PC-3 (cell line): ENCODE results near the gene GPR15. TPM values are rescaled to one million over a fixed set of nuclear protein-coding genes. Genes with fewer than 3 reads are reported as not detected.

Experiments used
- ATAC-seq: fragments of 200-7000 bp; cut with Tn5 transposase; 2 replicates; pipeline ENCODE4 v1.9.1; 2020; ENCODE audit warnings: mild to moderate bottlenecking, moderate library complexity
- BruUV-seq: library from RNA; stranded (reverse); fragments of 400-500 nt; replicated peaks from 2 replicates; lab custom pipeline; 2021; lab: Mats Ljungman, UMichigan
- CTCF ChIA-PET: fragments of 300-600 bp; sonication (Branson Sonifier 250); formaldehyde crosslinking; loops from one replicate; lab custom pipeline; 2022; ENCODE audit warnings: antibody characterized with exemption; lab: Charles Lee
- POLR2A ChIA-PET: fragments of 300-600 bp; sonication (Branson Sonifier 250); formaldehyde crosslinking; loops from one replicate; lab custom pipeline; 2022; ENCODE audit warnings: antibody characterized with exemption; ENCODE audit not compliant: unreplicated experiment; lab: Charles Lee
- DNase-seq: peaks from one replicate; pipeline ENCODE4 v3.0.0-alpha.2; 2015
- H2AFZ ChIP-seq: fragments of 300-600 bp; sonication (generic); 2 replicates; pipeline ENCODE4 v1.6.0; 2016; ENCODE audit warnings: antibody characterized with exemption, low read length
- H3F3A ChIP-seq: fragments of 300-600 bp; sonication (generic); one replicate; pipeline ENCODE4 v1.6.0; 2017; ENCODE audit warnings: antibody characterized with exemption, low read length, control low read depth, mild to moderate bottlenecking; ENCODE audit not compliant: unreplicated experiment
- H3K27ac ChIP-seq: fragments of 300-600 bp; sonication (generic); 2 replicates; pipeline ENCODE4 v1.5.1; 2016; ENCODE audit warnings: mild to moderate bottlenecking, low read length
- H3K27me3 ChIP-seq: fragments of 300-600 bp; sonication (generic); 2 replicates; pipeline ENCODE4 v1.6.1; 2016; ENCODE audit warnings: low read length, mixed read lengths
- H3K36me3 ChIP-seq: fragments of 300-600 bp; sonication (generic); 2 replicates; pipeline ENCODE4 v1.6.1; 2016; ENCODE audit warnings: low read depth, mixed run types, low read length, mixed read lengths
- H3K4me1 ChIP-seq: fragments of 300-600 bp; sonication (generic); 2 replicates; pipeline ENCODE4 v1.5.1; 2016; ENCODE audit warnings: low read length; ENCODE audit not compliant: insufficient read depth
- H3K4me2 ChIP-seq: fragments of 300-600 bp; sonication (generic); 2 replicates; pipeline ENCODE4 v1.6.0; 2016; ENCODE audit warnings: low read length
- H3K4me3 ChIP-seq: fragments of 300-600 bp; sonication (generic); 2 replicates; pipeline ENCODE4 v1.5.1; 2016; ENCODE audit warnings: mild to moderate bottlenecking, low read length, mixed read lengths
- H3K79me2 ChIP-seq: fragments of 300-600 bp; sonication (generic); 2 replicates; pipeline ENCODE4 v1.6.1; 2017; ENCODE audit warnings: low read length, mixed read lengths
- H3K9ac ChIP-seq: fragments of 300-600 bp; sonication (generic); 2 replicates; pipeline ENCODE4 v1.6.0; 2016; ENCODE audit warnings: mild to moderate bottlenecking, low read length
- H3K9me2 ChIP-seq: fragments of 300-600 bp; sonication (generic); replicated peaks from 2 replicates; pipeline ENCODE4 v1.6.1; 2016; ENCODE audit warnings: mixed run types, low read length, mixed read lengths
- H3K9me3 ChIP-seq: fragments of 300-600 bp; sonication (generic); 2 replicates; pipeline ENCODE4 v1.6.1; 2016; ENCODE audit warnings: low read length, mixed read lengths
- H4K20me1 ChIP-seq: fragments of 300-600 bp; sonication (generic); 2 replicates; pipeline ENCODE4 v1.6.1; 2016; ENCODE audit warnings: low read length, mixed read lengths
- CTCF ChIP-seq: fragments of 300-600 bp; sonication (generic); conservative IDR thresholded peaks from 2 replicates; pipeline ENCODE4 v1.5.1; 2017; ENCODE audit warnings: antibody characterized with exemption, low read depth, mild to moderate bottlenecking, low read length
- EZH2 ChIP-seq: fragments of 300-600 bp; sonication (generic); IDR thresholded peaks from one replicate; pipeline ENCODE4 v1.6.1; 2017; ENCODE audit warnings: antibody characterized with exemption, mild to moderate bottlenecking, low read length; ENCODE audit not compliant: unreplicated experiment
- EZH2phosphoT487 ChIP-seq: fragments of 300-600 bp; sonication (generic); IDR thresholded peaks from 2 replicates; pipeline ENCODE4 v1.6.1; 2018; ENCODE audit warnings: mild to moderate bottlenecking, antibody characterized with exemption, low read length, borderline replicate concordance
- intact Hi-C: fragments of 100-400 bp; cut with micrococcal nuclease; formaldehyde crosslinking; loops from 2 replicates; pipeline ENCODE4 v1.9.0; 2023
- total RNA-seq: library from RNA; depleted of rRNA; stranded (reverse); fragments of >200 nt; gene quantifications from 2 replicates; pipeline ENCODE4 v1.2.3, GENCODE V29; 2014

GPR15 gene
- total RNA-seq, 1 experiment from 2014 or later = not detected

- H4K20me1 ChIP-seq = no peaks in the 10 kb centered on the region
- H3K9me2 ChIP-seq = no peaks in the 10 kb centered on the region
- no TSS peak for BruUV-seq
- H3K36me3 ChIP-seq = no peaks in the 10 kb centered on the region
- H3K9ac ChIP-seq = no peak overlapping the region
- H3K4me2 ChIP-seq = no peak overlapping the region
- no peaks in the 10 kb centered on the region for H3F3A ChIP-seq
- no peaks in the 10 kb centered on the region for H3K79me2 ChIP-seq
- DNase-seq (no peak), ATAC-seq (no peak)
- no peak overlapping the region for H3K27ac ChIP-seq
- CTCF ChIA-PET = no interaction called here
- no peaks in the 10 kb centered on the region for H3K4me1 ChIP-seq
- no peaks in the 10 kb centered on the region; the same call in 1 of the 2 replicates for H3K27me3 ChIP-seq
- POLR2A ChIA-PET = no interaction called here
- H3K4me3 ChIP-seq = no peak overlapping the region
- no peaks in the 10 kb centered on the region for H3K9me3 ChIP-seq
- intact Hi-C loops = no loop called here
- TF ChIP-seq EZH2phosphoT487 (no peak), CTCF (no peak), EZH2 (no peak)
- no peak overlapping the region for H2AFZ ChIP-seq
Observed at GRCh38 chr3:98530676-98531075, 1.1 kb upstream of the GPR15 start.

GRCh38 chr3:98532275-98532637 lies 478 bp downstream of the GPR15 start:
- H3K4me1 ChIP-seq = 0 out of 2 replicates have a peak, but pooled peaks cover 3% of the 10 kb centered on the region
- H3K4me3 ChIP-seq = no peak overlapping the region
- POLR2A ChIA-PET = no interaction called here
- CTCF ChIA-PET = no interaction called here
- H3F3A ChIP-seq = no peaks in the 10 kb centered on the region
- H4K20me1 ChIP-seq = no peaks in the 10 kb centered on the region
- no peak overlapping the region for H3K27ac ChIP-seq
- H3K27me3 ChIP-seq = no peaks in the 10 kb centered on the region; the same call in 1 of the 2 replicates
- no peak for DNase-seq
- H2AFZ ChIP-seq = no peak overlapping the region
- H3K9me3 ChIP-seq = no peaks in the 10 kb centered on the region
- H3K79me2 ChIP-seq = no peaks in the 10 kb centered on the region
- intact Hi-C loops = no loop called here
- H3K9me2 ChIP-seq = no peaks in the 10 kb centered on the region
- no peaks in the 10 kb centered on the region for H3K36me3 ChIP-seq
- ATAC-seq = no peak
- no TSS peak for BruUV-seq
- no peak overlapping the region for H3K9ac ChIP-seq
- H3K4me2 ChIP-seq = no peak overlapping the region
- TF ChIP-seq EZH2 (no peak), CTCF (no peak), EZH2phosphoT487 (no peak)

- Histone ChIP-seq H3F3A (no peaks in the 10 kb centered on the region), H3K4me3 (no peak overlapping the region), H4K20me1 (no peaks in the 10 kb centered on the region), H3K27ac (no peak overlapping the region), H3K4me2 (no peak overlapping the region), H3K4me1 (peaks cover 3% of the 10 kb centered on the region; the same call in 1 of the 2 replicates), H3K36me3 (no peaks in the 10 kb centered on the region), H3K9me2 (no peaks in the 10 kb centered on the region), H3K27me3 (no peaks in the 10 kb centered on the region; the same call in 1 of the 2 replicates), H3K9me3 (no peaks in the 10 kb centered on the region), H2AFZ (no peak overlapping the region), H3K79me2 (no peaks in the 10 kb centered on the region), H3K9ac (no peak overlapping the region)
- intact Hi-C loops = no loop called here
- no peak for TF ChIP-seq EZH2phosphoT487
- no peak for TF ChIP-seq EZH2
- no peak for TF ChIP-seq CTCF
- ChIA-PET POLR2A (no interaction called here), CTCF (interaction anchor here (0.6 kb wide), 1 partner anchor 22 kb away, joined by 3 read pairs; no protein-coding TSS in a partner anchor)
- no TSS peak for BruUV-seq
- DNase-seq (no peak), ATAC-seq (no peak)
Observed at GRCh38 chr3:98532709-98533571, 1.2 kb downstream of the GPR15 start.
